Measurements from ENCODE around the gene PPARG.
"Not testable (repeated sequence)": the region's sequence is repeated elsewhere in the genome, so short reads cannot be mapped to it uniquely, and the experiment has no call there.

Gene PPARG

GRCh38 chr3:12477256-12477655 is 188.4 kb downstream of the PPARG start:
- no peak for TF ChIP-seq JUND (IDR thresholded peaks at IDR 0.05; ENCODE audit: low read depth)
- in situ Hi-C loops (cut with HindIII; ENCODE audit: low pct_unique_long_range_greater_than_20kb, low sequenced_read_pairs), result no loop called here
- no peak for DNase-seq (ENCODE audit: low read depth in 1 of 2, low spot score in 1 of 2)

- no peak for TF ChIP-seq JUND (IDR thresholded peaks at IDR 0.05; ENCODE audit: low read depth)
- no peak for DNase-seq (ENCODE audit: low read depth in 1 of 2, low spot score in 1 of 2)
- in situ Hi-C loops (cut with HindIII; ENCODE audit: low pct_unique_long_range_greater_than_20kb, low sequenced_read_pairs), result no loop called here
Measured at GRCh38 chr3:12478326-12478725, 189.5 kb downstream of the PPARG start.

GRCh38 chr3:12479198-12479597 is 190.3 kb downstream of the PPARG start:
- in situ Hi-C loops (cut with HindIII; ENCODE audit: low pct_unique_long_range_greater_than_20kb, low sequenced_read_pairs); DNase-seq (ENCODE audit: low read depth in 1 of 2, low spot score in 1 of 2): not testable (repeated sequence)

GRCh38 chr3:12479919-12480427 is 191.1 kb downstream of the PPARG start:
- peak; percentile 60 to 71 for DNase-seq (ENCODE audit: low read depth in 1 of 2, low spot score in 1 of 2)
- no peak for TF ChIP-seq JUND (IDR thresholded peaks at IDR 0.05; ENCODE audit: low read depth)
- in situ Hi-C loops (cut with HindIII; ENCODE audit: low pct_unique_long_range_greater_than_20kb, low sequenced_read_pairs), result no loop called here

- in situ Hi-C loops (cut with HindIII; ENCODE audit: low pct_unique_long_range_greater_than_20kb, low sequenced_read_pairs), result no loop called here
- TF ChIP-seq JUND (IDR thresholded peaks at IDR 0.05; ENCODE audit: low read depth), result no peak
- DNase-seq (ENCODE audit: low read depth in 1 of 2, low spot score in 1 of 2), result no peak
Measured at GRCh38 chr3:12483410-12483809, 194.5 kb downstream of the PPARG start.

- DNase-seq (ENCODE audit: low read depth in 1 of 2, low spot score in 1 of 2), result no peak
- TF ChIP-seq JUND (IDR thresholded peaks at IDR 0.05; ENCODE audit: low read depth), result no peak
- in situ Hi-C loops (cut with HindIII; ENCODE audit: low pct_unique_long_range_greater_than_20kb, low sequenced_read_pairs), result no loop called here
Measured at GRCh38 chr3:12483872-12484197, 195.0 kb downstream of the PPARG start.

All from T47D (cell line).